HuH-7 (cell line): Measurements from ENCODE around the gene PLXNA2.
A peak's percentile ranks its signal among the peaks of the same experiment; 100 is the strongest.

Experiments
- DNase-seq: peaks from one replicate; pipeline ENCODE4 v3.0.0; 2011; ENCODE audit warnings: low spot score

Gene PLXNA2

DNA sequence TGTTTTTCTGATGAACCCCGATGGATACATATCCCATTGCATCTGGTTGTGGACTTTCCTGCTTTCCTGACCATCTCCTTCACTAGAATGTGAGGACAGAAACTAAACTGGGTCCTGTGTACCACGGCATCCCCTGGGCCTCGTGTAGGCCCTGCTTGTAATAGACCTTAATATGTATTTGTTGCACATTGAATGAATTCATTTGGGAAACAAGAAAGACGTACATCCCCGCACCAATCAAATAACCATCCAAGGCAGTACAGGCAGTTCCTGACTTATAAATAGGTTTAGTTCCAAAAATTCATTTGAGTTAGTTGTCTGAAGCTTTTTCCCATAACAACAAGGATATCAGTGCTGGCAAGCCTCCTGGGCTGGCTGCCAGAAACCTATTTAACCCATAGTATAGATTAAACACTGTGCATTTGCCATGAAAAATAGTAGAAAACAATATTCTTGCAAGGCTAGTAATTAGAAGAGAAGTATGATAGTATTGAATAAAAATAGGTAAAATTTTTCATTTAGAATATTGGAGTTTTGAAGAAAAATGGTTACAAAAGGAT is 251.4 kb downstream of the PLXNA2 start:
- no peak for DNase-seq

DNA sequence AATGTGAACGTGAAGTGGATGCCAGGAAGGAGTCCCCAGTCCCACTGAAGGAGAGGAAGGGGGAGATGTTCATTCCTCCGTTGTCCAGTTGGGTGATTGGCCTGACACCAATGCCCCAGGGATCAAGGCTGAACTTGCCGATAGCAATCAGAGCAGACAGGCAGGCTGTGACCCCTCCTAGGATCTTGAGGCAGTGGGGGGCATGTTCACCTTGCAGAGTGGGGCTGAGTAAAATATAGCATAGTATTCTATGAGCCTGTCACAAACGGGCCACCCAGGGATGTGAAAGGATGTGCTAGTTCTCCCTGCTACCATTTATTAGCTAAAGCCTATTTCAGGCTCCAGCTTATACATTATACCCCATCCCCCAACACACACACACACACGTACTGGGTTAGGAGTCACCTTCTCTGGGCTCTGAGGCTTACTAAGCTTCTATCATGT is 252.6 kb downstream of the PLXNA2 start:
- no peak for DNase-seq

DNA sequence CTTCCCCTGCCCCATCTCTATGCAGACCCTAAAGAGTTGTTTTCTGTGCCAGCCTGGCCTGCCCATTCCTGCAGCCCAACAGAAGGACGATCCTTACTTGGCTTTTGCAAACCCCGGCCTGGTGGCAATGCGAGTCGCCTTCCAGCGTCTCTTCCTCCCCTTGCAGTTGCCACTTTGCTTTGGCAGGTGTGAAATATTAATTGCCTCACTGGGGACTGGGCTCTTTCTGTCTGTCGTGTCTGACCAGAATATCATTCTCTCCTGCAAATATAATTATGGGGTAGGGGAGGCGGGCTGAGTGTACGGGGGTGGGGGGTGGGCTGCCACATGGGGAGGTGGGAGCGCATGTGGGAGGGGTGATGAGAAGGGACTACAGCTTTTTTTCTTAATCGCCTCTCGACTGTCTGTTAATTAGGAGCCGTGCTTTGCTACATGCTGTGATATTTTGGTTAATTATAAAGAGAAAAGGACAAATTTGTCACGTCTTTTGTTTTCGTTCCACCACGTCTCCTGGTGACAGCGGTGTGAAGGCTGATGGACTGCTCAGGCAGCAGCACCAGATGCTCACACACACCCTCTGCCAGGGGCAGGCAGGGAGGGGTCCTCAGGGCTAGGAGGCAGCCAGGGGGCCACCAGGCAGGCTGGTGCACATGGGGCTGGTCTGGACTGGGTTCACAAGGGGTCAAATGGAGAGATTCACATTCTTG is 253.2 kb downstream of the PLXNA2 start:
- DNase-seq: no peak

DNA sequence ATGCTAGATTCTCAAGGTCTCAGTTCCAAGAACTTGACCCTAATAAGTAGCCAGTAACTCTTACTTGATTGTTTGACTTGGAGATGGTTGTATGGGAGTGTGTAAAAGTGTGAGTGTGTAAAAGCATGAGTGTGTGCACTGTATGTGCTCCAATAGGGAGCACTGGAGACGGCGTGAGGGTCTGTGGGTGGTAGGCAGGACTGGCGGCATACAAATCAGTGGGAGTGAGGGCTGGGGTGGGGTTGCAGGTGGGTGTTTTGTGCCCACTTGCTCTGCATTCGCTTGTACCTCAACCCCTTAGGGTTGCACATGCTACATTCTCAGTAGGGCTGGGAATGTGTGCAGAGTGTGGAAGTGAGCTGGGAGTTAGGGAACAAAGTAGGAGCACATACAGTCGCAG is 253.7 kb downstream of the PLXNA2 start:
- DNase-seq: no peak

DNA sequence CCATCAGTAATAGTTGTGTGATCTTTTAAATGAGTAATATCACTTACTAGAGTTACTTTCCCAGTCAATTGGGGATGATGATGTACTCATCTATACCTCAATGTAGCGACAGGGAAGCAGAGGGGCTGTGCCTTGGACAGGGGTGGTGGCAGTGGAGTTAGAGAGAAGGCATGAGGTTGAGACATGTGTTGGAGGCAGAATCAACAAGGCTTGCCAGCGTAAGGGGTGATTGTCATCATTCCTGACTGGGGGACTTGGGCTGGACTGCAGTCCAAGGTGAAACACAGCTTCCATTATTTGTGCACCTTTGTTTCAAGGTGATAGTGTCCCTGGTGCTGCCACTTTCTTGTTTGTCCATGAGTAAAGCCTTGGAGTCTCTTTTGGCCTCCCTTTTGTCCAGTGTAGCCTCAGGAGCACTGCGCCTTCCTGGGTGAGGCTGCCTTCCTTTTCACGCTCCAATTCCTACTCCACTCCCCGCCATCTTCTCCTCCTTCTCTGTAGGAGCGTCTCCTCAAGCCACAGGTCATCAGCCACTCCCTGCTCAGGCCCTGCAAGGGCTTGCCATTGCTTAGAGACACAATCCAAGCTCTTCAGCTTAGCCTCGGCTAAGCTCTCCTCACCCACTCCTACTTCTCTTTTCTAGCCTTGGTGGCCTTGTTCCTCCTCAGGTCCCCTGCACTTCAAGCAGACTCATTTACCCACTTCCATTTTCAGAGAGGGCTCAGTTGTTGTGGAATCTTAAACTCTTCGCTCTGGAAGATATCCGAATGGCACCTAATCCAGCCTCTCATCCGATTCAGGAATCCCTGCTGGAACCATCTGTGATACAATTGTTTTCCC is 255.6 kb downstream of the PLXNA2 start:
- no peak for DNase-seq

DNA sequence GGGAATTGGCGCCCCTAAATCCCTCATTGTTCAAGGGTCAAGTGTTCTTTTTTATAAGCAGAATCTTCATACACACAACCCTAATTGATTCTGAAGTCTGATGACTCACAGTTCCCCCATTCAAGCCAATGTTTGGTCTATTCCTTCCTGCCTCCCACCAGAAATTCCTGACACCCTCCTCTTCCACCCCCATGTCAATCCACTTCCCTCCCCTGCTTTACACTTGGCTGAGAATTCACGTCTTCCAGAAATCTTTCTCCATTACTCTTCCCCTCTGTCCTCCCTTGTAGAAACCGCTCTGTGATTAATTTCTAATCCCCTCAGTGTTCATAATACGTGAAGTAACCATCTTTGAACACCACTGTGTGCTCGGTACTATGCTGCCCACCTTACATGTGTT is 257.0 kb downstream of the PLXNA2 start:
- no peak for DNase-seq

DNA sequence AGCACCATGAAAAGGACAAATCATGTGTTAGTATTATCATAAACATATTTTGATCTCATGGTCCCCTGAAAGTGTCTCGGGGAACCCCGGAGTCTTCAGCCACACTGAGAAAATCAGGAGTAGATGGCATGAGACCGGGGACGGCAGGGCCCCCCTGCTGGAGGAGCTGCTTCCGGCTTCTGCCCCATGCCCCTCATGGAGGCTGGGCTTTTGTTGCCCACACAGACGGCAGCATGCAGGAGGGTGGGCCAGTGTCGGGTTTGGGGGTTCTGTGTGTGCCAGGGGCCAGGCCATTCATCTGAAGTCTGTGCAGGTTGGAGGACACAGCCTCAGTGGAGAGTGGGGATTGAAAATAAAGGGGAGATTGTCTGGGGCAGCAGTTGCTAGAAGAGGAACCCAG is 258.2 kb downstream of the PLXNA2 start:
- no peak for DNase-seq

DNA sequence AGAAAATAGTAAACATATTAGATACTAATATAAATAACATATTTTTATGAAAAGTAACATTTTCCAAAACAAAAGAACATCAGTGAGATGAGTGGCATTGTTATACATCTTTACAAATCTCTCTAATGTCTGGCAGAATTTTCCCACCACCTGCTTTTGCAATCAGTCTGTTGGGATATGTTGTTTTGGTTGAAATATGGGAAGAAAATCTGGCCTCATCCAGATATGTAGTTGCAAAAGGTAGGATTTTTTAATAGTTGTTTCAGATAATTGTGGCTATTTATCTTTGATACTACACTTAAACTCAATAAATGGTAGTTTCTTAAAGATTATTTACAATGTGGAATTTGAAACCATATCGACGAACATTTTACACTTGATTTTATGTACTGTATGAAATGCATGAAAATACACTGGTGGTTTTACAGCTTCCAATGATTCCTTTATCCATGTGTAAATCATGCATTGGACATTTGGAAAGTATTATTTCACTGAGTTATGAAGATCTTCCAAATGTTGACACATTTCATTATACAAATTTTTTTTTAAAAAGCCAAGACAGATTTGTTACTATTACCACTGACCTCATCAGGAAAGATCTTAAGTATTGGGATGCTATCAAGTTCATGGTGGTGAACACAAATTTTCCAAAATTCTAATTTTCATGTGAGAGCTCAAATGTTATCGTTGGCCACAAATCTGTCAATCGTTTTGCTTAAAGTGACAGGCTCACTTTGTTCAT is 259.2 kb downstream of the PLXNA2 start:
- no peak for DNase-seq

DNA sequence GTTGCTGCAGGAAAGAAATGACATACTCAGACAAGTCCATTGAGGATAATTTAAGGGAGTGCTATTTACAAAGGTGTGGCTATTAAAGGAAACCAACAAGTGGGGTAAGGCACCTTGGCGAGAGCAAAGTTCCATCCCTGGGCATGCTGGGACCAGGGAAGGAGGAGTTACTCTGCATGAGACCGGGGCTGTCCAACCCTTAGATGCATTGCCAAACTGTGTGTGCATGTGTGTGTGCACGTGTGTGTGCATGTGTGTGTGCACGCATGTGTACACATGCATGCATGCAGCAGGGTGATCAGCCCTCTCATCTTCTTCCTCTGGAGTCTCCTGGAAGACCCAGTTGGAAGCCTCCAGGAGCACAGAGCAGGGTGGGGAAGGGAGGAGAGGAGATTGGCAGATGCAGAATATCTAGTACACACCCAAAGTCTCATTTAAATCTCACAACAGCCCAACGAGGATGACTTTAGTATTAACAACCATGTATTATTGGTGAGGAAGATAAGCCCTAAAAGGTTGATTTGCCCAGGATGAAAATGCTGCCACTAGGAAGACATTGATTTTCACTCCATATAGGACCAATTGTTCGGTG is 261.0 kb downstream of the PLXNA2 start:
- DNase-seq: no peak

DNA sequence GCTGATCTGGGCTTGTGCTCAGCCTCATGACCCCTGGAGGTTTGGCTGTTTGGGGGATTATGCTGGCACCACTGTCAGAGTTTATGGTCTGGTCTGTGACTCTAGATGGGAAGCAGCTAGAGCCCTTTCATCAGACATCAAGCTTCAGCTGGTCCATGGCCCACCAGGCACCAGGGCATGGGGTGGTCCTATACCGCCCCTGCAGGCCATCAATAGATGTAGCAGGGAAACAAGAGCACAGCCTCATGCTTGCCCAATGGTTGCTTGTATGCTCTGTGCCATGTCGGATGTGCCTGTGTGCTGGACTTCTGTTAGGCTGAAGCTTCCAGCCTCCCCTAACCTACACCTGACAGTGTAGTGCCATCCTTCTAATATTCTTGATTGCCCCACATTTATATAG is 262.2 kb downstream of the PLXNA2 start:
- DNase-seq: peak; percentile 59

DNA sequence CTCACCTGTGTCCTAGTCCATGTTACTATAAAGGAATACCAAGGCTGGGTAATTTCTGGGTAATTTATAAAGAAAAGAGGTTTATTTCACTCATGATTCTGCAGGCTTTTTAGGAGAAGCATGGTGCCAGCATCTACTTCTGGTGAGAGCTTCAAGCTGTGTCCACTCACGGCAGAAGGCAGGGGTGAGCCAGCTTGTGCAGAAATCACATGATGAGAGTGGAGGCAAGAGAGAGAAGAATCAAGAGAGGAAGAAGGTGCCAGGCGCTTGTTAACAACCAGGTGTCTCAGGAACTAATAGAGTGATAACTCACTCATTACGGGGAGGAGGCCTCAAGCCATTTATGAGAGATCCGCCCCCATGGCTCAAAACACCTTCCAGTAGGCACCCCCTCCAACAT is 265.7 kb downstream of the PLXNA2 start:
- no peak for DNase-seq

DNA sequence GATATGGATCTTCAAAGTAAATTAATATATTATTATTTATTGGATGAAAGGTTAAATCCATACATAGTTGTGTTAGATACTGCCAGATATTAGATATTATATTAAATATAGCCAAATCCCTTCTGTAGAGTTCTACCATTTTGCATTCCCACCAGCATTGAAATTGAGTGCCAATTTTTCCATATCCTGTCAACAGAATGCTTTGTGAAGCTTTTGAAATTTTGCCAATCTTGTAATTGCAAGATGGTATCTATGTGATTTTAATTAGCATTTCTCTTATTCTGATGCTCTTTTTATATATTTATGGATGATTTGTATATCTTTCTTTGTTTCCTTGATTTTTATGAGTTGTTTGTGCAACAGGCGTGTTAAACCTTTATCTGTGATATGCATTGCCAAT is 266.3 kb downstream of the PLXNA2 start:
- DNase-seq: no peak

DNA sequence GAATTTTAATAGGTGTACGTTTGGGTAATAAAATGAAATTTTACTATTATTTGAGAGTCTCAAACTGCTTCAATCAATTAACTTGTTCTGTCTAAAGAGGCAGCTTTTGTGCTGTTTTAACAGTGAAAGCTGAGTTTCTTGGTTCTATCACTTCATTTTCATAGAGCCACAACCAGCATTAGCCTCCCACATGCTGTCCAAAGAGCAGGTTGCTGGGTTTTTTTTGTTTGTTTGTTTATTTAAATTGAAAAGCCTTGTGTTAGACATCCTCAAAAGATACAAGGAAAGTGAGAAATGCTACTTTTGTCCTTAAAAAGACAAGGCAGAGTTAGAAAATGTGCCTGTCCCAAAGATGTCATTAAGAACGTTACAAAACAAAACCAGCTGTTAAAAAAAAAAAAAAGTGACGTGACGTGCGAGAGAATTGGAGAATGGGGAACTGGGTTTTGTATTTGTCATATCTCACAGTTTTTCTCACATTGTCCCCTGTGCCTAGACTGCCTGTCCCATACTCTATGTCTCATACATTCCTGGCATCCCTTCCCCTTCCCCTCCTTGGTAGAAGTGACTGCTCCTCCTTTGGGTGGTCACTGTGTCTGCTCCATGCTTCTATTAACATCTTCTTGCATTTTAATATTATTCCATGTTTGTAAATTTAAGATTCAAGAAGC is 270.2 kb downstream of the PLXNA2 start:
- DNase-seq: no peak

DNA sequence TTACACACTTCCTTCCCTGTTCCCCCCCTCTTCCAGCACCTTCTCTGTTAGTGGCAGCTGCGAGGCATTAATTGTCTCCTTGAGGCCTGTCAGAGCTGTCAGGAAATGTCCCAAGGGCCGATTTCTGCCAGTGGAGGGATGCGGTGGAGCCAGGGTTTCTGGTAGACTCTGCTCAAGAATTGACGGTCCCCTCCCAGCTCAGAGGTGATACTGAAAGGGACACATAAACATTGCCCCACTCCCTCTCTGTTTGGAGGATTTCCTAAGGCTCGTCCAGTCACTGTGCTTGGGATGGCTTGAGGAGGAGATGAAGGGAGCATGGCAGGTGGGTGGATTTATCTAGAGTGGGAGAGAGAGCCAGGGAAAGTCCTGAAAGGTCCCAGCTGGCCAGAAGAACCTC is 271.8 kb downstream of the PLXNA2 start:
- DNase-seq: no peak
